Activated T-helper 1 cell treated with anti-CD3 and anti-CD28 coated beads, Interleukin-12 subunit alpha, Interleukin-12 subunit beta, Interleukin-2, Interleukin-4 antibody, amounts not matched to agents 30 ng/mL and 10 ng/mL and 1 ng/mL, durations not matched to agents 14 hours and 24 hours and 36 hours (primary cell): Measurements from ENCODE around the gene FOXR1. TPM values are rescaled to one million over a fixed set of nuclear protein-coding genes. Genes with fewer than 3 reads are reported as not detected.

Experiments used
- DNase-seq: peaks from one replicate; pipeline ENCODE4 v3.0.0; 2021; ENCODE audit warnings: low spot score
- H3K27ac Mint-ChIP-seq: one replicate; pipeline ENCODE4 v1.8.0; 2021; ENCODE audit warnings: mild to moderate bottlenecking, mixed read lengths
- H3K27me3 Mint-ChIP-seq: one replicate; pipeline ENCODE4 v1.8.0; 2022; ENCODE audit warnings: mild to moderate bottlenecking, moderate library complexity, mixed read lengths; ENCODE audit not compliant: insufficient read depth
- H3K36me3 Mint-ChIP-seq: one replicate; pipeline ENCODE4 v1.8.0; 2021; ENCODE audit warnings: low read depth, mixed read lengths
- H3K4me1 Mint-ChIP-seq: one replicate; pipeline ENCODE4 v1.8.0; 2021; ENCODE audit warnings: low read depth, mixed read lengths
- H3K4me3 Mint-ChIP-seq: one replicate; pipeline ENCODE4 v1.8.0; 2021; ENCODE audit warnings: mild to moderate bottlenecking, moderate library complexity, mixed read lengths
- H3K9me3 Mint-ChIP-seq: one replicate; pipeline ENCODE4 v1.8.0; 2021; ENCODE audit warnings: mixed read lengths
- intact Hi-C: fragments of 100-400 bp; cut with micrococcal nuclease; formaldehyde crosslinking; loops from one replicate; pipeline ENCODE4 v1.15.1; 2024
- total RNA-seq: library from RNA; stranded (reverse); gene quantifications from 2 replicates; pipeline ENCODE4 v1.2.3, GENCODE V29; 2022

FOXR1 gene
- total RNA-seq, 1 donor from 2014 or later = not detected

DNA sequence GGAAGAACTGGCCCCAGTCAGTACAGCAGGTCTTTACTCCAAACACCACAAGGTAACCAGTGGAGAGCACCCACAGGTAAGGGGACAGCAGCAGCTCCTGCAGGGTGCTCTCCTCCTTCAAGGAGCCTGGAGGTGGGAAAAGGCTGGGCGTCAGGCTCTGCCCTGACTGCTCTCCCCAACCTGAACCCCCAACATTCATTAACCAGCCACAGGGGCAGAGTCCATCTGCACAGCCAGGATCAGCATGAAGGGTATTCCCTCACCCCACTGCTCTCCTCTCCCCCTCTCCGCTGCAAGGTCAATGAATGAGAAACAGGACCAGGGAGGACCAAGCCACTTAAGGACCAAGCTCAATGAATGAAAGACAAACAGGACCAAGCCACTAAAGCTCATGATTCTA is 55.4 kb downstream of the FOXR1 start:
- no peaks in the 10 kb centered on the region for H3K9me3 Mint-ChIP-seq
- no peak for DNase-seq
- H3K36me3 Mint-ChIP-seq = peaks cover 23% of the 10 kb centered on the region
- peaks cover 32% of the 10 kb centered on the region for H3K4me1 Mint-ChIP-seq
- H3K27me3 Mint-ChIP-seq = no peaks in the 10 kb centered on the region
- H3K4me3 Mint-ChIP-seq = no peak overlapping the region
- intact Hi-C loops = no loop called here
- no peak overlapping the region for H3K27ac Mint-ChIP-seq

DNA sequence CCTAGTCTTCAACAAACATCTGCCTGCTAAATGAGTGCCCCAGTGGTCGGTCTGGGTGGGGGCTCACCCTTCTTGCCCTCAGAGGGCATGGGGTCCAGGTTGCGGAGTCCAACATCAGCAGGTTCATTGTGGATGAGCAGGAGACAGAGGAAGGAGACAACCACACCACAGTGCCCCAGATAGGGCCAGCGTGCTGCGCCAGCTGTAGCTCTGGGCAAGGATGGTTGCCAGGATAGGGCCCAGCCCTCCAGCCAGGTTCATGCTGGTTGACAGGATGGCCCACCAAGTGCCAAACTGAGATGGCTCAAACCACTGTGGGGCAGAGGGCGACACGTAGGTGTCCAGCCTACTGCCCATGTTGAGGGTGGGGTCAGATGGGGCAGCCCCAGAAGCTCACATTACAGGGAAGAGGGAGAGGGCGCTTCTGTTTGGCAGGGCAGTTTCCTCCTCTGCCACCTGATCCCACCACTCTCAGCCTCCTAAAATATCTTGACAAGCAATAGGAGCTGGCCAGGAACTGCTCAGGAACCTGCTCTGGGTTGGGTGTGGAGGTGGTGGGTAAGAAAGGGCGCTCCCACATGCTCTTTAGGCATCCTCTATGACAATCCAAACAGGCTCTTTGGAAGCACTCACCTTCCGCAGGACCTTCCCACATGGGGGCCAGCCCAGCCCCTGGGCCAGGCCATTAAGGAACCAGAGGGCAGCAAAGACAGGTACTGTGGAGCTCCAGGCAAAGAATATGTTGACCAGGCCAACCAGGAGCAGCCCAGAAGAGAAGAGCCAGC is 56.2 kb downstream of the FOXR1 start:
- no peak for DNase-seq
- H3K4me1 Mint-ChIP-seq = peaks cover 32% of the 10 kb centered on the region
- H3K4me3 Mint-ChIP-seq = no peak overlapping the region
- intact Hi-C loops = no loop called here
- H3K27ac Mint-ChIP-seq = no peak overlapping the region
- H3K9me3 Mint-ChIP-seq = no peaks in the 10 kb centered on the region
- H3K27me3 Mint-ChIP-seq = no peaks in the 10 kb centered on the region
- peaks cover 20% of the 10 kb centered on the region for H3K36me3 Mint-ChIP-seq

DNA sequence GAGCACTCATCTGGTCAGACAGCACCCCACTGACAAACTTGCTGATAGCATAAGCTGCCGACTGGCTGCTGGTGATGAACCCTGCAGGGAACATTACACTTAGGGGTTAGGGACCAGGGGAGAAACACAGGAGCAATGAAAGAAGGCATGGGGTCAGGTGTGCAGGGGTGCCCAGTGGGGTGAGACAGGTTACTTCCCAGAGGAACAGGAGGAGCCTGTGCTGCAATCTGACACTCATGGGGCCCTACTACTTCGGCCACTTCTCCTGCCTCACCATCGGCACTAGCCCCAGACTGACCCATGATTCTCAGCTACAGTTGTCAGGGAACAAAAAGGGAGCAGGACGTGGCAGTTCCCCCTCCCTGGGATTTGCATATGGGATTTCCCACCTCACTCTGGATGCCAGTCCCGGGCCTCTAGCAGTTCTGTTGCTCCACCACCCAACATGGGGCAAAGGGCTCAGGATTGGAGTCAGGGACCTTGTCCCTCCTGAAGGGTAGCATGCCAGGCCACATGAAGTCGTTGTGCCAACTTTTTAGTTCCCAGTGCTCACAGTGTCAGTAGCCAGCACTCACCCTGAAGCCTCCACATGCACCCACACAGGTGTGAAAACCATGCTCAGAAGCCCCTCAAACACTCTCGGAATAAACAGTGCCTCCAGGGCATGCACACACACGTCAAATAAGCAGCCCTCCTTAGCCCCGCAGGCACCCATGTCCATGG is 56.9 kb downstream of the FOXR1 start:
- Mint-ChIP-seq H3K36me3 (peaks cover 15% of the 10 kb centered on the region), H3K9me3 (no peaks in the 10 kb centered on the region), H3K27me3 (no peaks in the 10 kb centered on the region), H3K27ac (peak overlapping the region; percentile 31), H3K4me1 (peaks cover 29% of the 10 kb centered on the region), H3K4me3 (peak overlapping the region; percentile 80)
- no peak for DNase-seq
- intact Hi-C loops = no loop called here

DNA sequence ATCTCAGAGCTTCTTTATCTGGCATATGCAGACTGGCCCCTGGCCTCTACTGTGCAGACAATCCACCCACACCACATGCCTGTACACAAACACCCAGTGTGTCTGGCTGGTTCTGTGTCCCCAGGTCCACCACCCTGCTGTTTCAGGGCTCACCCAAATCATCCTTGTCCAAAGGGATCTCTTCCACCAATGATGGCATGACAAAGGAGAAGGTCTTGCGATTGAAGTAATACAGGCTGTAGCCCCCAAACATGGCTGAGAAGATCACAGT is 57.4 kb downstream of the FOXR1 start:
- Mint-ChIP-seq H3K9me3 (no peaks in the 10 kb centered on the region), H3K4me3 (peak overlapping the region; percentile 80), H3K27me3 (no peaks in the 10 kb centered on the region), H3K4me1 (peaks cover 26% of the 10 kb centered on the region), H3K36me3 (peaks cover 11% of the 10 kb centered on the region), H3K27ac (peak overlapping the region; percentile 31)
- no peak for DNase-seq
- intact Hi-C loops = no loop called here

DNA sequence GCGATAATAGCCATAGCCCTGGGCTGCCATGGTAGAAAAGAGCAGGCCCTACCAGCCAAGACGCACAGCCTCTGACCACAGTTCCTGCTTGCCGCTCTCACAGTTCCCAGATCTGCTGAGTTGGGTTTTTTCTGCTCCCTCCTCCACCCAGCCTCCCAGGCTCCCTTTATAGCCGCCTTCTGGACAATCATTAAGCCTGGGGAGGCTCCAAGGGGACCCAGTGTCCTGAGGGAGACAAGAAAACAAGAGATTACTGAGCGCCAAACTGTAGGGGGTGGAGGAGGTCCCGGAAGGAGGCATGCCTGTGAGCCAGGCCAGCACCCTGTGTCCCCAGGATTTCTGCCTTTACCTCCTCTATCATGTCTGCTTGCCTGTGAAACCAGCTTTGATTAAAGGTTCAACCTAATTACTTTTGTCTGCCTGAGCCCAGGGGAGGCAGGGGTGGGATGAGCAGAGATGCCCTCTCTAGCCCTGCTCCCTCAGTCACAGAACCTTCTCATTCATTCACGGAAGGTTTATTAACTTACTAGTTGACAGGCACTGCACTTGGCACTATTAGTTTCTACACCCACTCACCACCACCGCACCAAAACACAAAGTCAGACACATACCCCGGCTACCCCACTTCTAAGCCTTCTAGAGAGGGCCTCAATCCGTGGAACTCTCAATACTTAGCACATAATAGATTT is 57.9 kb downstream of the FOXR1 start:
- Mint-ChIP-seq H3K4me1 (peaks cover 21% of the 10 kb centered on the region), H3K27ac (peak overlapping the region; percentile 74), H3K27me3 (no peaks in the 10 kb centered on the region), H3K4me3 (peak overlapping the region; percentile 80), H3K9me3 (no peaks in the 10 kb centered on the region), H3K36me3 (peaks cover 10% of the 10 kb centered on the region)
- intact Hi-C loops = loop anchor here (1.0 to 2.0 kb wide), 9 partner anchors 11 to 101 kb away; partner anchors contain the start of genes C2CD2L, CENATAC, HYOU1 and RPS25
- DNase-seq = no peak

DNA sequence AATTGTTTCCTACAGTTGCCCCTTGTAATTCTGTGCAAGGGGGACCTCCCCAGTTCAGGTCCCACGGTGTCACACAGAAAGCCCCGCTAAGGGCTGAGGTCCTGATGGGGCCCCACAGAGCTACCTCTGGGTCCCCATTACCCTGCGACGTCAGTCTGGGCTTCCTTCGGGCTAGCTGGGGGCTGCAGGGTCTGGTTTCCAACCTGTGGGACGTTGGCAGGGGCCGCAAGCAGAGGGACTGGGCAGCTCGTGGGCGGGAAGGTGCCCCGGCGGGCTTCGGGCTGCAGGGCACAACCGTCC is 58.4 kb downstream of the FOXR1 start:
- Mint-ChIP-seq H3K27me3 (no peaks in the 10 kb centered on the region), H3K36me3 (peaks cover 7% of the 10 kb centered on the region), H3K4me3 (peak overlapping the region; percentile 80), H3K9me3 (no peaks in the 10 kb centered on the region), H3K27ac (peak overlapping the region; percentile 74), H3K4me1 (peaks cover 16% of the 10 kb centered on the region)
- intact Hi-C loops = loop anchor here (1.0 to 2.0 kb wide), 9 partner anchors 12 to 101 kb away; partner anchors contain the start of genes C2CD2L, CENATAC, HYOU1 and RPS25
- no peak for DNase-seq

DNA sequence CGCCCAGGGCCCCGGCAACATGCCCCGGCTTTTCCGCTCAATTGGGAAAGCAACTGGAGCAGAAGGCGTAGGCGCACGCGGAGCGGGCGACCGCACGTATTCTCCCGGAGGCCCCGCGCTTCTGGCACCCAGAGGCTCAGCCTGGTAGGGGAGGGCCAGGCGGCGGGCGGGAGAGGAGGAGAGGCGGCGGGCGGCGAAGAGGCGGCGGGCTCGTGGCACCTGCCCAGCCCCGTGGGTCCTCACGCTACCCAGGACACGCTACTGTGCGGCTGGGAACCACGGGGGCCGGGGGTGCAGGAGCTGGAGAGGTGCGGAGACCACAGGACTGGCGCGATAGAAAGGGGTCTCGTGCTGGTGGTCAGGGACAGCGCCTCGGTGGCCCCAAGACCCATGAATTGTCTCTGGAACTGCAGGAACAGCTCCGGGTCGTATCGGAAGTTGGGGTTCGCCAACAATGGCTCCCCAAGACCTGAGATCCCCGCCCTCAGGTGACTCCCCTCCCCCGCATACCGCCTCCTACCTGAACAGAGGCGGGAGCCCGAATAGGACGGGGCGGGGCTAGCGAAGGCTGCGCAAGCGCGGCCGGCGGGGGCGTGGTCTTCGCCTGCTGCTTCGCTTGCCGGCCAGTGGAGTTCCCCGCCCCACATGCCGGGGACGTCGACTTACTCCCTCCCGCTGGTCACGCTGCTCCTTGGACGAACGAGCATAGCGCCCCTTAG is 58.9 kb downstream of the FOXR1 start, which contains the start of gene SLC37A4:
Gene SLC37A4, minus strand, starts transcription at position 549 of the 719 bp plus-strand sequence.
- intact Hi-C loops = loop anchor here (1.0 to 2.0 kb wide), 9 partner anchors 12 to 102 kb away; partner anchors contain the start of genes C2CD2L, CENATAC, HYOU1 and RPS25
- peaks cover 15% of the 10 kb centered on the region for H3K4me1 Mint-ChIP-seq
- H3K27me3 Mint-ChIP-seq = no peaks in the 10 kb centered on the region
- peak within 1 kb of the TSS; percentile 80 for H3K4me3 Mint-ChIP-seq
- peak; percentile 99 for DNase-seq
- H3K9me3 Mint-ChIP-seq = no peaks in the 10 kb centered on the region
- peak within 1 kb of the TSS; percentile 86 for H3K27ac Mint-ChIP-seq
- H3K36me3 Mint-ChIP-seq = peaks cover 2% of the 10 kb centered on the region

Other genes with a start within 250 kb of the FOXR1 start
- 110 and 112 TPM in 2 replicates for gene DDX6, start 180.6 kb upstream of the FOXR1 start, total RNA-seq
- 5.1 and 5.5 TPM in 2 replicates for gene CXCR5, start 87.9 kb upstream of the FOXR1 start, total RNA-seq
- 27.3 and 32.4 TPM in 2 replicates for gene BCL9L, start 45.8 kb upstream of the FOXR1 start, total RNA-seq
- gene UPK2, start 15.5 kb upstream of the FOXR1 start, total RNA-seq = not detected in 2 replicates
- gene CENATAC, start 26.4 kb downstream of the FOXR1 start, total RNA-seq = 50.1 and 53.6 TPM in 2 replicates
- 1,440 and 1,455 TPM in 2 replicates for gene RPS25, start 46.6 kb downstream of the FOXR1 start, total RNA-seq
- gene TRAPPC4, start 47.0 kb downstream of the FOXR1 start, total RNA-seq = 141 and 142 TPM in 2 replicates
- 24.3 and 28.7 TPM in 2 replicates for gene SLC37A4, start 59.1 kb downstream of the FOXR1 start, total RNA-seq
- gene HYOU1, start 85.4 kb downstream of the FOXR1 start, total RNA-seq = 216 and 219 TPM in 2 replicates
- gene VPS11, start 96.1 kb downstream of the FOXR1 start, total RNA-seq = 23.5 and 24.0 TPM in 2 replicates
- 55.0 and 55.6 TPM in 2 replicates for gene HMBS, start 113.1 kb downstream of the FOXR1 start, total RNA-seq
- gene DPAGT1, start 130.1 kb downstream of the FOXR1 start, total RNA-seq = 81.8 and 84.4 TPM in 2 replicates
- gene C2CD2L, start 135.6 kb downstream of the FOXR1 start, total RNA-seq = 35.7 and 38.2 TPM in 2 replicates
- 31.2 and 35.2 TPM in 2 replicates for gene HINFP, start 149.8 kb downstream of the FOXR1 start, total RNA-seq
- gene ABCG4, start 177.3 kb downstream of the FOXR1 start, total RNA-seq = 0.07 TPM in 1 of 2 replicates, not detected in the other
- 24.1 and 29.5 TPM in 2 replicates for gene NLRX1, start 197.0 kb downstream of the FOXR1 start, total RNA-seq
- 0.56 TPM in 1 of 2 replicates, not detected in the other for gene NHERF4, start 213.7 kb downstream of the FOXR1 start, total RNA-seq
- gene CBL, start 234.6 kb downstream of the FOXR1 start, total RNA-seq = 38.1 and 39.9 TPM in 2 replicates